Measurements from ENCODE around the gene CSMD2.

GRCh38 chr1:34108711-34109110 is 56.3 kb downstream of the CSMD2 start:
- TF ChIP-seq TEAD4 (IDR thresholded peaks at IDR 0.05): no peak
- TF ChIP-seq EGR1 (IDR thresholded peaks at IDR 0.05): no peak
- no peak for TF ChIP-seq RAD21 (IDR thresholded peaks at IDR 0.05; ENCODE audit: low read depth)
- TF ChIP-seq EP300 (IDR thresholded peaks at IDR 0.05; ENCODE audit: borderline replicate concordance): no peak
- no peak for TF ChIP-seq REST (IDR thresholded peaks at IDR 0.05; ENCODE audit: low read depth)
